Glutamatergic neuron (in vitro differentiated cells): ENCODE results near the gene MRPL11. TPM values are rescaled to one million over a fixed set of nuclear protein-coding genes. Genes with fewer than 3 reads are reported as not detected.
A peak's percentile ranks its signal among the peaks of the same experiment; 100 is the strongest.

ENCODE experiments used
- DNase-seq: peaks from one replicate; pipeline ENCODE4 v3.0.0; 2022
- H3K27ac Mint-ChIP-seq: one replicate; pipeline ENCODE4 v1.8.0; 2020; ENCODE audit warnings: mild to moderate bottlenecking, mixed read lengths, inconsistent platforms; ENCODE audit not compliant: unreplicated experiment
- H3K27me3 Mint-ChIP-seq: one replicate; pipeline ENCODE4 v1.8.0; 2020; ENCODE audit warnings: mild to moderate bottlenecking, moderate library complexity, mixed read lengths, inconsistent platforms; ENCODE audit not compliant: unreplicated experiment
- H3K36me3 Mint-ChIP-seq: one replicate; pipeline ENCODE4 v1.8.0; 2020; ENCODE audit warnings: mild to moderate bottlenecking, mixed read lengths, inconsistent platforms; ENCODE audit not compliant: unreplicated experiment
- H3K4me1 Mint-ChIP-seq: one replicate; pipeline ENCODE4 v1.8.0; 2020; ENCODE audit warnings: mild to moderate bottlenecking, low read depth, mixed read lengths, inconsistent platforms; ENCODE audit not compliant: unreplicated experiment
- H3K4me3 Mint-ChIP-seq: one replicate; pipeline ENCODE4 v1.8.0; 2020; ENCODE audit warnings: mild to moderate bottlenecking, mixed read lengths, inconsistent platforms; ENCODE audit not compliant: unreplicated experiment
- H3K9me3 Mint-ChIP-seq: one replicate; pipeline ENCODE4 v1.8.0; 2020; ENCODE audit warnings: mild to moderate bottlenecking, moderate library complexity, mixed read lengths, inconsistent platforms; ENCODE audit not compliant: unreplicated experiment
- total RNA-seq: library from RNA; stranded (reverse); fragmentation: NEBNext Ultra II Directional; extraction: Animal tissue kit (Norgen Biotek cat#: 25700); gene quantifications from one replicate; pipeline ENCODE4 v1.2.1, GENCODE V29; 2021; ENCODE audit not compliant: unreplicated experiment
- TF ChIP-seq, protein P1 (sequence below): fragments of 200-600 bp; sonication (generic); IDR thresholded peaks from one replicate; pipeline ENCODE4 v1.5.0; 2021; ENCODE audit not compliant: partially characterized antibody, unreplicated experiment

Gene MRPL11
- total RNA-seq, 1 donor from 2014 or later: 27.5 TPM

DNA sequence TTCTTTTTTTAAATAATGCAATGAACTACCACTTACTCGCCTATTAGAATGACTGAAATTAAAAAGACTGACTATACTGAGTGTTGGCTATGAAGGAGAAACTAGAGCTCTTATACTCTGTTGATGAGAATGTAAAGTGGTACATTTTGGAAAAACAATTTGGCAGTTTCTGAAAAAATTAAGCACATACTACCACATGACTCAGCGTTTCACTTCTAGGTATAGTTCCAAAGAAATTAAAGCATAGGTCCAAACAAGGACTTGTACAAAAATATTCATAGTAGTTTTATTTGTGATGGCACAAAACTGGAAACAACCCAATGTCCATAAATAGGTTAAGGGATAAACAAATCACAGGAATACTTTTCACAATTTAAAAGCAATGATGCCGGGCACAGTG lies 44.7 kb downstream of the MRPL11 start:
- Mint-ChIP-seq H3K4me3 (no peak overlapping the region), H3K4me1 (peaks cover 1% of the 10 kb centered on the region)
- TF ChIP-seq, protein P1, sequence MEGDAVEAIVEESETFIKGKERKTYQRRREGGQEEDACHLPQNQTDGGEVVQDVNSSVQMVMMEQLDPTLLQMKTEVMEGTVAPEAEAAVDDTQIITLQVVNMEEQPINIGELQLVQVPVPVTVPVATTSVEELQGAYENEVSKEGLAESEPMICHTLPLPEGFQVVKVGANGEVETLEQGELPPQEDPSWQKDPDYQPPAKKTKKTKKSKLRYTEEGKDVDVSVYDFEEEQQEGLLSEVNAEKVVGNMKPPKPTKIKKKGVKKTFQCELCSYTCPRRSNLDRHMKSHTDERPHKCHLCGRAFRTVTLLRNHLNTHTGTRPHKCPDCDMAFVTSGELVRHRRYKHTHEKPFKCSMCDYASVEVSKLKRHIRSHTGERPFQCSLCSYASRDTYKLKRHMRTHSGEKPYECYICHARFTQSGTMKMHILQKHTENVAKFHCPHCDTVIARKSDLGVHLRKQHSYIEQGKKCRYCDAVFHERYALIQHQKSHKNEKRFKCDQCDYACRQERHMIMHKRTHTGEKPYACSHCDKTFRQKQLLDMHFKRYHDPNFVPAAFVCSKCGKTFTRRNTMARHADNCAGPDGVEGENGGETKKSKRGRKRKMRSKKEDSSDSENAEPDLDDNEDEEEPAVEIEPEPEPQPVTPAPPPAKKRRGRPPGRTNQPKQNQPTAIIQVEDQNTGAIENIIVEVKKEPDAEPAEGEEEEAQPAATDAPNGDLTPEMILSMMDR: no peak

DNA sequence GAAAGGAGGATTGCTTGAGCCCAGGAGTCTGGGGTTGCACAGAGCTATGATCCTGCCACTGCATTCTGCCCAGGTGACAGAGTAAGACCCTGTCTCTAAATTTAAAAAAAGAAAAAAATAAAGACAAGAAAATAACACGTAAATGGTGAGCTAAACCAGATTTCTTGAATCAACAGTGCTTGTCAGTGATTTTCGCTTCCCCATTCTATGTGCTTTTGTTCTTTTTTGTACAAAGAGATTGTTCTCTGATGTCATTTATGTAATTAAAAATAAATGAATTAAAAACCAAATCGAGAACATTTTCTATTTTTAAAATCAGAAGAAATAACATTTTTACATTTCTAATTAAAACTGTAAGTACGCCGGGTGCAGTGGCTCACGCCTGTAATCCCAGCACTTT lies 47.3 kb downstream of the MRPL11 start:
- TF ChIP-seq, protein P1: no peak
- Mint-ChIP-seq H3K4me1 (peaks cover 1% of the 10 kb centered on the region), H3K27ac (no peak overlapping the region), H3K9me3 (peaks cover 3% of the 10 kb centered on the region), H3K36me3 (no peaks in the 10 kb centered on the region), H3K4me3 (no peak overlapping the region), H3K27me3 (peaks cover 2% of the 10 kb centered on the region)
- no peak for DNase-seq

More for the DNA sequence above, 44.7 kb downstream of the MRPL11 start:
- DNase-seq: no peak
- H3K36me3 Mint-ChIP-seq: no peaks in the 10 kb centered on the region
- H3K27ac Mint-ChIP-seq: no peak overlapping the region
- H3K9me3 Mint-ChIP-seq: peaks cover 3% of the 10 kb centered on the region
- H3K27me3 Mint-ChIP-seq: peaks cover 2% of the 10 kb centered on the region

DNA sequence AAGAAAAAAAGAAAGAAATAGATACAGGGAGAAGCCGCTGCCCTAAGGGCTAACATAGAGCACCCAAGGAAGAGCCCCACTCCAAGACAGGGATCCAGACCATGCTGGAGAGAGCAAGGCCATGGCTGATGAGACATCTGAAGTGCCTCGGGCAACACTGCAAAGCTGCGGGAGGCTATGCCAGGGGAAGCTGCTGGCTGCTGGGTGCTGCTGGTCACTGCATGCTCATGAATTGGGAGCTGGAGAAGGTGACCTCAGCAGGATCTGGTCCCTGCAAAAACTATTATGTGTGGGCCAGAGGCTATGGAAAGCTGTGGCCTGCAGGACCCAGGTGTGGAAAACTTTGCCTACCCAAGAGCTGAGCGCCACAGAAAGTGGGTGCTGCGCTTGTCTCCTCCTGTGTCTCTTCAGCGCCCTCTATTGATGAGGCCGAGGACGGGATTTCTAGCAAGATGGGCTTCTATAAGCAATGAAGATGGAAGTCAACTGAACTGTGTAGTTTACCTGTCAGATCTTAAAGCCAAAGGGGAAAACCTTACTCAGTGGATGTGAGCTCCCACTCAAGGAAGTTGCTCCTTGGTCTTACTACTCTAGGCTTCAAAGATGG lies 49.8 kb downstream of the MRPL11 start:
- no peak overlapping the region for H3K27ac Mint-ChIP-seq
- H3K4me3 Mint-ChIP-seq: no peak overlapping the region
- no peaks in the 10 kb centered on the region for H3K9me3 Mint-ChIP-seq
- no peaks in the 10 kb centered on the region for H3K36me3 Mint-ChIP-seq
- H3K27me3 Mint-ChIP-seq: peaks cover 2% of the 10 kb centered on the region
- DNase-seq: peak; percentile 77
- TF ChIP-seq, protein P1: peak; percentile 63
- H3K4me1 Mint-ChIP-seq: no peaks in the 10 kb centered on the region

- H3K4me1 Mint-ChIP-seq: no peaks in the 10 kb centered on the region
- no peaks in the 10 kb centered on the region for H3K36me3 Mint-ChIP-seq
- H3K4me3 Mint-ChIP-seq: peak overlapping the region; percentile 22
- no peaks in the 10 kb centered on the region for H3K9me3 Mint-ChIP-seq
- TF ChIP-seq, protein P1: peak; percentile 94
- H3K27me3 Mint-ChIP-seq: peaks cover 2% of the 10 kb centered on the region
- no peak overlapping the region for H3K27ac Mint-ChIP-seq
- DNase-seq: peak; percentile 90
Observed at GRCh38 chr11:66386171-66387069, 52.2 kb downstream of the MRPL11 start.

Other genes with a start within 250 kb of the MRPL11 start
- gene KLC2, start 181.1 kb downstream of the MRPL11 start, total RNA-seq: 127 TPM
- 85.4 TPM for gene RAB1B, start 170.2 kb downstream of the MRPL11 start, total RNA-seq
- 61.3 TPM for gene CNIH2, start 160.7 kb downstream of the MRPL11 start, total RNA-seq
- gene YIF1A, start 149.7 kb downstream of the MRPL11 start, total RNA-seq: 115 TPM
- gene TMEM151A, start 147.0 kb downstream of the MRPL11 start, total RNA-seq: 19.2 TPM
- gene CD248, start 121.8 kb downstream of the MRPL11 start, total RNA-seq: 11.4 TPM
- 1.9 TPM for gene RIN1, start 102.4 kb downstream of the MRPL11 start, total RNA-seq
- 44.0 TPM for gene BRMS1, start 93.7 kb downstream of the MRPL11 start, total RNA-seq
- gene B4GAT1, start 91.2 kb downstream of the MRPL11 start, total RNA-seq: 42.7 TPM
- gene SLC29A2, start 67.1 kb downstream of the MRPL11 start, total RNA-seq: 2.8 TPM
- gene NPAS4, start 17.8 kb downstream of the MRPL11 start, total RNA-seq: 0.78 TPM
- 7.7 TPM for gene PELI3, start 28.1 kb upstream of the MRPL11 start, total RNA-seq
- 72.0 TPM for gene DPP3, start 41.6 kb upstream of the MRPL11 start, total RNA-seq
- gene BBS1, start 71.8 kb upstream of the MRPL11 start, total RNA-seq: 37.3 TPM
- 11.5 TPM for gene ZDHHC24, start 107.2 kb upstream of the MRPL11 start, total RNA-seq
- gene ACTN3, start 108.1 kb upstream of the MRPL11 start, total RNA-seq: 2.0 TPM
- 31.1 TPM for gene CTSF, start 129.8 kb upstream of the MRPL11 start, total RNA-seq
- 0.51 TPM for gene CCDC87, start 154.2 kb upstream of the MRPL11 start, total RNA-seq
- gene CCS, start 154.3 kb upstream of the MRPL11 start, total RNA-seq: 65.1 TPM
- 89.2 TPM for gene RBM14, start 177.8 kb upstream of the MRPL11 start, total RNA-seq
- gene RBM4, start 199.9 kb upstream of the MRPL11 start, total RNA-seq: 244 TPM
- 61.2 TPM for gene RBM4B, start 239.0 kb upstream of the MRPL11 start, total RNA-seq